Muscle layer of colon (tissue), 2 donors: Measurements from ENCODE around the gene IPCEF1.

Source experiments
- H3K27ac ChIP-seq: one replicate; pipeline ENCODE4 v1.7.0; 2013; ENCODE audit warnings: low read depth, mild to moderate bottlenecking, low read length, moderate library complexity
- H3K27me3 ChIP-seq, 2 donors: one replicate each; pipeline ENCODE4 v1.7.0; 2013; ENCODE audit warnings: low read length in 2 of 2, mild to moderate bottlenecking in 2 of 2; ENCODE audit not compliant: insufficient read depth in 2 of 2, control insufficient read depth in 1 of 2
- H3K36me3 ChIP-seq: one replicate; pipeline ENCODE4 v1.7.0; 2013; ENCODE audit warnings: mild to moderate bottlenecking, low read length; ENCODE audit not compliant: insufficient read depth
- H3K4me1 ChIP-seq: one replicate; pipeline ENCODE4 v1.7.0; 2013; ENCODE audit warnings: mild to moderate bottlenecking, low read length; ENCODE audit not compliant: insufficient read depth
- H3K4me3 ChIP-seq, 2 donors: one replicate each; pipeline ENCODE4 v1.7.0; 2013; ENCODE audit warnings: low read length in 2 of 2, low read depth in 1 of 2, mild to moderate bottlenecking in 1 of 2, moderate library complexity in 1 of 2
- H3K9ac ChIP-seq: one replicate; pipeline ENCODE4 v1.7.0; 2013; ENCODE audit warnings: low read length
- H3K9me3 ChIP-seq: one replicate; pipeline ENCODE4 v1.7.0; 2013; ENCODE audit warnings: mild to moderate bottlenecking, low read length
- donor health status: abdominal sarcoma.
- donor health status: Adenocarcinoma of cecum.

Gene IPCEF1

GRCh38 chr6:154284313-154284853, 72.2 kb downstream of the IPCEF1 start:
- H3K9me3 ChIP-seq = peaks cover 5% of the 10 kb centered on the region
- no peak overlapping the region for H3K27ac ChIP-seq
- no peaks in the 10 kb centered on the region for H3K4me1 ChIP-seq
- no peaks in the 10 kb centered on the region for H3K27me3 ChIP-seq
- H3K4me3 ChIP-seq = no peak overlapping the region
- H3K36me3 ChIP-seq = no peaks in the 10 kb centered on the region
- no peak overlapping the region for H3K9ac ChIP-seq

GRCh38 chr6:154280521-154280920, 76.1 kb downstream of the IPCEF1 start:
- H3K9me3 ChIP-seq = peaks cover 5% of the 10 kb centered on the region

GRCh38 chr6:154277629-154278017, 79.0 kb downstream of the IPCEF1 start:
- Histone ChIP-seq H3K4me1 (peaks cover 6% of the 10 kb centered on the region), H3K4me3 (no peak overlapping the region), H3K27me3 (no peaks in the 10 kb centered on the region), H3K27ac (no peak overlapping the region), H3K9me3 (no peaks in the 10 kb centered on the region), H3K9ac (no peak overlapping the region), H3K36me3 (no peaks in the 10 kb centered on the region)

More at GRCh38 chr6:154280521-154280920, 76.1 kb downstream of the IPCEF1 start:
- H3K27me3 ChIP-seq = no peaks in the 10 kb centered on the region
- H3K4me3 ChIP-seq = no peak overlapping the region
- no peaks in the 10 kb centered on the region for H3K36me3 ChIP-seq
- H3K4me1 ChIP-seq = peaks cover 6% of the 10 kb centered on the region
- H3K9ac ChIP-seq = no peak overlapping the region
- H3K27ac ChIP-seq = no peak overlapping the region

- Histone ChIP-seq H3K4me1 (peaks cover 6% of the 10 kb centered on the region), H3K9me3 (no peaks in the 10 kb centered on the region), H3K4me3 (no peak overlapping the region), H3K27me3 (no peaks in the 10 kb centered on the region), H3K27ac (no peak overlapping the region), H3K9ac (no peak overlapping the region), H3K36me3 (no peaks in the 10 kb centered on the region)
Measured at GRCh38 chr6:154276810-154277628, 79.6 kb downstream of the IPCEF1 start.

- H3K4me1 ChIP-seq = peaks cover 6% of the 10 kb centered on the region
- H3K27me3 ChIP-seq = no peaks in the 10 kb centered on the region
- H3K27ac ChIP-seq = no peak overlapping the region
- no peaks in the 10 kb centered on the region for H3K36me3 ChIP-seq
- no peak overlapping the region for H3K4me3 ChIP-seq
- no peak overlapping the region for H3K9ac ChIP-seq
- H3K9me3 ChIP-seq = no peaks in the 10 kb centered on the region
Measured at GRCh38 chr6:154274168-154274567, 82.4 kb downstream of the IPCEF1 start.

- Histone ChIP-seq H3K27me3 (no peaks in the 10 kb centered on the region), H3K36me3 (no peaks in the 10 kb centered on the region), H3K4me1 (no peaks in the 10 kb centered on the region), H3K9me3 (no peaks in the 10 kb centered on the region), H3K9ac (no peak overlapping the region), H3K27ac (no peak overlapping the region), H3K4me3 (no peak overlapping the region)
Measured at GRCh38 chr6:154268486-154268885, 88.1 kb downstream of the IPCEF1 start.

GRCh38 chr6:154267508-154268106, 89.0 kb downstream of the IPCEF1 start:
- no peaks in the 10 kb centered on the region for H3K27me3 ChIP-seq
- no peak overlapping the region for H3K27ac ChIP-seq
- no peak overlapping the region for H3K4me3 ChIP-seq
- H3K9ac ChIP-seq = no peak overlapping the region
- no peaks in the 10 kb centered on the region for H3K4me1 ChIP-seq
- H3K36me3 ChIP-seq = no peaks in the 10 kb centered on the region
- no peaks in the 10 kb centered on the region for H3K9me3 ChIP-seq

- H3K4me3 ChIP-seq = no peak overlapping the region
- H3K9ac ChIP-seq = no peak overlapping the region
- H3K4me1 ChIP-seq = no peaks in the 10 kb centered on the region
- no peaks in the 10 kb centered on the region for H3K36me3 ChIP-seq
- no peaks in the 10 kb centered on the region for H3K9me3 ChIP-seq
- no peak overlapping the region for H3K27ac ChIP-seq
- H3K27me3 ChIP-seq = no peaks in the 10 kb centered on the region
Measured at GRCh38 chr6:154266560-154267099, 90.0 kb downstream of the IPCEF1 start.

- H3K4me3 ChIP-seq = no peak overlapping the region
- no peaks in the 10 kb centered on the region for H3K4me1 ChIP-seq
- H3K9me3 ChIP-seq = no peaks in the 10 kb centered on the region
- no peaks in the 10 kb centered on the region for H3K36me3 ChIP-seq
- H3K9ac ChIP-seq = no peak overlapping the region
- no peaks in the 10 kb centered on the region for H3K27me3 ChIP-seq
- H3K27ac ChIP-seq = no peak overlapping the region
Measured at GRCh38 chr6:154261688-154262397, 94.8 kb downstream of the IPCEF1 start.

GRCh38 chr6:154258064-154258757, 98.4 kb downstream of the IPCEF1 start:
- no peaks in the 10 kb centered on the region for H3K4me1 ChIP-seq
- H3K9me3 ChIP-seq = no peaks in the 10 kb centered on the region
- H3K36me3 ChIP-seq = no peaks in the 10 kb centered on the region
- no peak overlapping the region for H3K27ac ChIP-seq
- no peak overlapping the region for H3K4me3 ChIP-seq
- no peak overlapping the region for H3K9ac ChIP-seq
- no peaks in the 10 kb centered on the region for H3K27me3 ChIP-seq

- Histone ChIP-seq H3K36me3 (no peaks in the 10 kb centered on the region), H3K27ac (no peak overlapping the region), H3K9ac (no peak overlapping the region), H3K9me3 (no peaks in the 10 kb centered on the region), H3K4me1 (no peaks in the 10 kb centered on the region), H3K27me3 (no peaks in the 10 kb centered on the region), H3K4me3 (no peak overlapping the region)
Measured at GRCh38 chr6:154257067-154257466, 99.5 kb downstream of the IPCEF1 start.
